Hypothalamus (tissue), 51 donors: Measurements from ENCODE around the gene NUP133.
"Not testable (repeated sequence)": the region's sequence is repeated elsewhere in the genome, so short reads cannot be mapped to it uniquely, and the experiment has no call there.

ENCODE experiments used
- DNase-seq, 51 donors: peaks; one replicate each; lab custom pipeline; 2025; lab: John Stamatoyannopoulos, UW

Gene NUP133

GRCh38 chr1:229507951-229508822 is at the start of gene NUP133:
Gene NUP133 (minus strand): TSS chr1:229508341. CDS start chr1:229508249, 92 bp downstream.
- DNase-seq: peak; percentile 71 to 98 (median 93)

- no peak for DNase-seq
Measured at GRCh38 chr1:229557200-229557850, 49.2 kb upstream of the NUP133 start.

- DNase-seq: no peak
Measured at GRCh38 chr1:229554886-229555621, 46.9 kb upstream of the NUP133 start.

GRCh38 chr1:229553621-229554130 is 45.5 kb upstream of the NUP133 start:
- DNase-seq: no peak

GRCh38 chr1:229552732-229553131 is 44.6 kb upstream of the NUP133 start:
- no peak for DNase-seq

GRCh38 chr1:229550812-229551567 is 42.8 kb upstream of the NUP133 start:
- DNase-seq: no peak

- no peak for DNase-seq
Measured at GRCh38 chr1:229547542-229547941, 39.4 kb upstream of the NUP133 start.

GRCh38 chr1:229544587-229544986 is 36.4 kb upstream of the NUP133 start:
- DNase-seq: no peak

- DNase-seq: no peak
Measured at GRCh38 chr1:229539863-229540506, 31.8 kb upstream of the NUP133 start.

GRCh38 chr1:229538945-229539344 is 30.8 kb upstream of the NUP133 start:
- DNase-seq: no peak

GRCh38 chr1:229537894-229538293 is 29.8 kb upstream of the NUP133 start:
- no peak for DNase-seq

GRCh38 chr1:229536982-229537381 is 28.8 kb upstream of the NUP133 start:
- DNase-seq: no peak

- DNase-seq: peak in 1 of 51 donors; percentile 8
Measured at GRCh38 chr1:229535230-229535629, 27.1 kb upstream of the NUP133 start.

GRCh38 chr1:229531326-229531725 is 23.2 kb upstream of the NUP133 start:
- no peak for DNase-seq

GRCh38 chr1:229529639-229530038 is 21.5 kb upstream of the NUP133 start:
- no peak for DNase-seq

- DNase-seq: no peak
Measured at GRCh38 chr1:229526695-229527094, 18.6 kb upstream of the NUP133 start.

- no peak for DNase-seq
Measured at GRCh38 chr1:229523052-229523451, 14.9 kb upstream of the NUP133 start.

GRCh38 chr1:229514578-229515275 is 6.6 kb upstream of the NUP133 start:
- DNase-seq: peak in 34 of 51 donors; percentile 4 to 79 (median 39)

- not testable (repeated sequence) for DNase-seq
Measured at GRCh38 chr1:229511625-229512024, 3.5 kb upstream of the NUP133 start.
